Amniotic epithelial cell (primary cell): ENCODE measurements around the gene UGT2B10.
A peak's percentile ranks its signal among the peaks of the same experiment; 100 is the strongest.
"Not testable (repeated sequence)": the region's sequence is repeated elsewhere in the genome, so short reads cannot be mapped to it uniquely, and the experiment has no call there.

Experiments used
- DNase-seq: peaks from one replicate; pipeline ENCODE4 v3.0.0-alpha.2; 2010; ENCODE audit warnings: low read depth

UGT2B10 gene

DNA sequence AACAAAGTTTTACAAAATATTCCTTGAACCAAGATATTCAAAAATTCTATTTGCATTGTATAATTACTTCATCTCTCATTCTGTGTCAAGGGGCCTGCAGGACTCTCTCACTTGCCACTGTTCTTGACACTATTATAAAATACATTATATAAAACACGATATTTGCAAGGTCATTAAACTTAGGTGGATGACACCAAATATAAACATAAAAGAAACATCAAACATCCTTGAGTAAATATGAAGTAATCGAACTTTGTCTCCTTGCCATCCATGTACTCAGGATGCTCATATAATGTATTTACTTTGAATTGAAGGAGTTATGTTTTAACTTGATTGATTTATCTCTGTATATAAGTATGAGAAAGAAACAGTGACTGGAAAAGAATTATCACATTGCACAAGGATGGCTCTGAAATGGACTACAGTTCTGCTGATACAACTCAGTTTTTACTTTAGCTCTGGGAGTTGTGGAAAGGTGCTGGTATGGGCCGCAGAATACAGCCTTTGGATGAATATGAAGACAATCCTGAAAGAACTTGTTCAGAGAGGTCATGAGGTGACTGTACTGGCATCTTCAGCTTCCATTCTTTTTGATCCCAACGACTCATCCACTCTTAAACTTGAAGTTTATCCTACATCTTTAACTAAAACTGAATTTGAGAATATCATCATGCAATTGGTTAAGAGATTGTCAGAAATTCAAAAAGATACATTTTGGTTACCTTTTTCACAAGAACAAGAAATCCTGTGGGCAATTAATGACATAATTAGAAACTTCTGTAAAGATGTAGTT, at the start of gene UGT2B10:
TSS of gene UGT2B10 (plus strand) at position 378 of the 793 bp plus-strand sequence. CDS start at position 404, 26 bp downstream.
- DNase-seq: not testable (repeated sequence)

DNA sequence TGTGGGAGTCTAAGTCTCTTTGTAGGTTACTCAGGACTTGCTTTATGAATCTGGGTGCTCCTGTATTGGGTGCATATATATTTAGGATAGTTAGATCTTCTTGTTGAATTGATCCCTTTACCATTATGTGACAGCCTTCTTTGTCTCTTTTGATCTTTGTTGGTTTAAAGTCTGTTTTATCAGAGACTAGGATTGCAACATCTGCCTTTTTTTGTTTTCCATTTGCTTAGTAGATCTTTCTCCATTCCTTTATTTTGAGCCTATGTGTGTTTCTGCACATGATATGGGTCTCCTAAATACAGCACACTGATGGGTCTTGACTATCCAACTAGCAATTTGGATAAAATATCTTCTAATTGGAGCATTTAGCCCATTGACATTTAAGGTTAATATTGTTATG, 44.0 kb upstream of the UGT2B10 start:
- not testable (repeated sequence) for DNase-seq

DNA sequence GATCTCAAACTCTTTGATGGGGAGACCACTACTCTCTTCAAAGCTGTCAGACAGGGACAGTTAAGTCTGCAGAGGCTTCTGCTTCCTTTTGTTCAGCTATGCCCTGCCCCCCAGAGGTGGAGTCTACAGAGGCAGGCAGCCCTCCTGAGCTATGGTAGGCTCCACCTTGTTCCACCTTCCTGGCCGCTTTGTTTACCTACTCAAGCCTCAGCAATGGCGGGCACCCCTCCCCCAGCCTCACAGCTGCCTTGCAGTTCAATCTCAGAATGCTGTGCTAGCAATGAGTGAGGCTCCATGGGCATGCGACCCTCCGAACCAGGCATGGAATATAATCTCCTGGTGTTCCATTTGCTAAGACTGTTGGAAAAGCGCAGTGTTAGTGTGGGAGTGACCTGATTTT, 42.1 kb upstream of the UGT2B10 start:
- DNase-seq: no peak

DNA sequence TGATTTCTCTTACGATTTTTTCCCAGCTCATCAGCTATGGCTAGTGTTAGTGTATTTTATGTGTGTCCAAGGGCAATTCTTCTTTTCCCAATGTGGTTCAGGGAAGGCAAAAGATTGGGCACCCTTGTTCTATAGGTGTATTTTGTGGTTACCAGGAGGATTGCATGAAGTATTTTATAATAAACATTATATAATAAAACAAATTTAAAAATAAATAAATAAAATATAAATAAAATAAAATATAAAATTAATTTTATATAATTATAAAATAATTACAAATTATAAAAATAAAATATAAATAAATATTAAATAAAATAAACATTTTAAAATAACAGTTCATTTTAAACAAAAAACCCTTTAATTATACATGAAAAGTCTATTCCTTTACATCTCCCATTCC, 35.6 kb upstream of the UGT2B10 start:
- DNase-seq: no peak

DNA sequence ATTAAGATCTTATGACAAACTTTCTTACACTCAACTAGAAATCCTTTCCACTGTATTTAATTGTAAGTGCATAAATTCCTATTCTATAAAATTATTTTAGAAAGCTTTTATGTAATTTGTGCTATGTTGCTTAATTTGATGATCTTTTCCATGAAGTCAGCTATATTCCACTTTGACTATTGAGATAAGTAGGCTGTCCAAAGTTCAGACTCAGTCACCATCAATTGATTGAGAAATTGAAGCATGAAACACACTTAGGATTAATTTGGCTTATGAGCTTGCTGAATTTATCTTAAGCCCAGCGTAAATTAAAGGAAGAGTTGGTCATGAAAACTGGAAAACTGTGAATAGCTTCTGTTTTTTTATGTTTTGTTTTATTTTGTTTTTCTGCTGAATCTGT, 18.7 kb upstream of the UGT2B10 start:
- DNase-seq: no peak

DNA sequence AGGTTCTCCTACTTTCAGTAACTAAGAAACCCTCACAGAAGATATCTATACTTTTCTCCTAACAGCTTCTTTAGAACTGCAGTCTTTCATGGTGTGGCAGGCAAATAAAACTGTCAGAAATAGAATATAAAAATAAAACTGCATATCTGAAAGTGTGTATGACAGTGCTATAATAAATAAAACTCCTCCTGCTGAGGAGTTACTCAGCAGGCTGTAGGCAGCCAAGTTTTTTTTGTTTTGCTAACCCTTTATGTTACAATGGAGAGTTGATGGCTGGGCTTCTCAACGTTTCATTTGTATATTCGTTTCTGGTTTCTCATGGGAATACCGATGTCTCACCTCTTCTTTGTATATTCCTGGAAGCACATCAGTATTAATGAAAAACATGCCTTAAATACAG, 18.2 kb upstream of the UGT2B10 start:
- peak; percentile 23 for DNase-seq

DNA sequence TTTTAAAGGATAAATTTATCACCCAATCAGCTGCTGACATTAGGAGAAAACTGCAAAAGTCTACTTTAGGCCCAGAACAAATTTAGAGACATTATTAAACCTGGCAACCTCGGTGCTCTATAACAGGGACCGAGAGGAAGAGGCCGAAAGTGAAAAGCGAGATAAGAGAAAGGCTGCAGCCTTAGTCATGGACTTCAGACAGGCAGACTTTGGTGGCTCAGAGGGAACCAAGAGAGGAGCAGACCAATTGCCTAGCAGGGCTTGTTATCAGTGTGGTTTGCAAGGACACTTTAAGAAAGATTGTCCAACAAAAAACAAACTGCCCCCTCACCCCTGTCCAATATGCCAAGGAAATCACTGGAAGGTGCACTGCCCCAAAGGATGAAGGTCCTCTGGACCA, 12.8 kb upstream of the UGT2B10 start:
- DNase-seq: no peak

DNA sequence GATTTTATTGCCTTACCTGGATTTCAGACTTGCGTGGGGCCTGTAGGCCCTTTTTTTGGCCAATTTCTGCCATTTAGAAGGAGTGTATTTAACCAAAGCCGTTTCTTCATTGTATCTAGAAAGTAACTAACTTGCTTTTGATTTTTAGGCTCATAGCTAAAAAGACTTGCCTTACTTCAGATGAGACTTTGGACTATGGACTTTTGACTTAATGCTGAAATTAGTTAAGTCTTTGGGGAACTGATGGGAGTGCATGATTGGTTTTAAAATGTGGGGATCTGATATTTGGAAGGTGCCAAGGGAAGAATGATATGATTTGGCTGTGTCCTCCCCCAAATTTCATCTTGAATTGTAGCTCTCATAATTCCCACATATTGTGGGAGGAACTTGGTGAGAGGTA, 7.7 kb upstream of the UGT2B10 start:
- DNase-seq: no peak

DNA sequence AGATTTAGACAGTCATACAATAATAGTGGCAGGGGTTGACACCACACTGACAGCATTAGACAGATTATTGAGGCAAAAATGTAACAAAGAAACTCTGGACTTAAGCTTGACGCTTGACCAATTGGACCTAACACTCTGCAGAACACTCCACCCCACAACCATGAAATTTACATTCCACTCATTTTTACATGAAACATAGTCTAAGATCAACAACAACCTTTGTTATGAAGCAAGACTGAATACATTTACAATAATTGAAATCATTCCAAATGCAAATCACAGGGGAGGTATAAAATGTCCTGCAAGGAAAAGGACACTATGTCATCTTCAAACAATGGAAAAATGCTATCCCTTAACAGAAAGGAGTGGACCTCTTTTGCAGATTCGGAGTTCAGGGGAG, 4.9 kb upstream of the UGT2B10 start:
- DNase-seq: no peak

DNA sequence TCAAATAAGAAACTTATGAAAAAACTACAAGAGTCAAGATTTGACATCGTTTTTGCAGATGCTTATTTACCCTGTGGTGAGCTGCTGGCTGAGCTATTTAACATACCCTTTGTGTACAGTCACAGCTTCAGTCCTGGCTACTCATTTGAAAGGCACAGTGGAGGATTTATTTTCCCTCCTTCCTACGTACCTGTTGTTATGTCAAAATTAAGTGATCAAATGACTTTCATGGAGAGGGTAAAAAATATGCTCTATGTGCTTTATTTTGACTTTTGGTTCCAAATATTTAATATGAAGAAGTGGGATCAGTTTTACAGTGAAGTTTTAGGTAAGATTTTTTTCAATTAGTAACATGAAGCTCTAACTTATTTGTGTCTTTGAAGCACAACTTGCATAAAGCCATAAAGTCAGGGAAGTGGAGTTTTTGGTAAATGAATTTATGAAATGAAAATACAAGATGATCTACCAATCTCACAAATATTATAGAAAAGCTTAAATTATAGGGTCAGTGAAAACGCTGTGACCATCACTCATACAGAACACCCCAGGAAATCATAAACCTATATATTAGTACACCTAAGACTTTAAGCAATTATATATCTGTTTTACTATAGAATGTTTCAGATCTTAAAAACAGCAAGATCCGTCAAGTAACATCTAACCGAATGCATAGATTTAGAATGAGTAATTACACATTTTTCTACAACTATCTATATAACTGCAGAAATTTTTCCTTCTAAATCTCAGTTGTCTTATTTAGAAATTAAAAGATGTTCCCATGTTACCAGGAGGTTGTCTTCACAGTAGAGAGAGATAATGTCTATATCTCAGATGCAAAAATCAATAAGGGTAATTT, 844 bp downstream of the UGT2B10 start:
- DNase-seq: not testable (repeated sequence)

DNA sequence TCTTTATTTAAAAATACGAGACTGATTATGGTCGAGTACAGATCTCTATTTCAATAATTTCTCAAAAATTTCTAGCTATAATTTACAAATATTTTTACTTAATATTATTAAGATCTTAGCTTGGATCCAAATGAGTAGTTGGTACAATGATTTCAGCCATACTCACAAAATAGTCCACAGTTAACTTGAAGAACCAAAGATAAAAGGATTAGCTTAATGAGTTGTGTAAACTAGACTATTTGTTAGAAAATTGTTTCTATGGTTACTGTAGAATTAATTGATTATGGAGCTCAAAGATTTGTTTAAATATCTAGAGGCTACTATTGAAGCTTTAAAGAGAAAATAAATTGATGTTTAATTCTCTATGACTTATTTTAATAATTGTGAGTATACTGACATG, 1.6 kb downstream of the UGT2B10 start:
- DNase-seq: no peak

DNA sequence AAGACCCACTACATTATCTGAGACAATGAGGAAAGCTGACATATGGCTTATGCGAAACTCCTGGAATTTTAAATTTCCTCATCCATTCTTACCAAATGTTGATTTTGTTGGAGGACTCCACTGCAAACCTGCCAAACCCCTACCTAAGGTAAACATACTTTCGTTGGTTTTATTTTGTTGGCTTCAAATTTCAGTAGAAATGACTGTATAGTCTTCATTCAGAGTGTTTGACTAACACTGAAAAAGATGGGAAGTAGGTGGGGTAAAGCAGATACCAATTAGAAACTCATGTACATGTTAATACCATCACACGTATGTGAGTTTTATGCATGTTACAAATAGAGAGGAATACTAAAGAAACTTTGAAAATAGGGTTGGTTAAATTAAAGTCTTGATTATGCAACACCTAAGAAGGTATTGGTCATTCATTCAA, 2.3 kb downstream of the UGT2B10 start:
- DNase-seq: not testable (repeated sequence)

DNA sequence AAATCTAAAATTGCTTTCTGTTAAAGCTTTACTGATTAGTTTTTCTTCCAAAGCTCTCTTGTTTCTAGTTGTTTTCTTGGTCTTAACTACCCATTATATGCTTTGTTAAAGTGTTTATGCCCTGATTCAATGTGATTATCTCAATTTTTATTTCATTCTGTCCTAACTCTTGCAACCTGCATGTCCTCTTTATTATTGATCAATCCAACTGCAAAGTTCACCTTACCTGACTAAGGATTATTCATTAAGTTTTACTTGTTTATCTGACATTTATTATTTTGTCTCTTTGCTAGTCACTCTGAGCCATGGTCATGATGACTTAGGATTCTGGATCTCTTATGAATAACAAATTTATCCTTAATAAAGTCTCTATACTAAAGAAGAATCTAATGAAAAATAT, 15.8 kb downstream of the UGT2B10 start:
- no peak for DNase-seq

DNA sequence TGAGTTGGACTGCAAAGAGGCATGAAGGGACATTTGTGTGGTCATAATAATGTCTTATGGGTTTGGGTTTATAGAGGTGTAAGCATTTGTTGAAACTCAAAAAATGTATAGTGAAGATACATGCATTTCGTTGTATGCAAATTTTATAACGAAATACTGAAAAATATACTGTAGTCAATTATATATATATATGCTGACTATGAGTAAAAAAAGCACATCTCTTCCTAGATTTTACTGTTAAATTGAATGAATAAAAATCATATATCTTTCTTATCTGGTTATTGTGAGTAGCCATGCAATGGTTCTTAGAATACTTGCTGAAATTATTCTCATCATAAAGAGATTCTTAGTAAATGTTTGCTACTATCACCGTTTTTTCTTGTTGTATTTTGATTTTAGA, 34.5 kb downstream of the UGT2B10 start:
- no peak for DNase-seq

DNA sequence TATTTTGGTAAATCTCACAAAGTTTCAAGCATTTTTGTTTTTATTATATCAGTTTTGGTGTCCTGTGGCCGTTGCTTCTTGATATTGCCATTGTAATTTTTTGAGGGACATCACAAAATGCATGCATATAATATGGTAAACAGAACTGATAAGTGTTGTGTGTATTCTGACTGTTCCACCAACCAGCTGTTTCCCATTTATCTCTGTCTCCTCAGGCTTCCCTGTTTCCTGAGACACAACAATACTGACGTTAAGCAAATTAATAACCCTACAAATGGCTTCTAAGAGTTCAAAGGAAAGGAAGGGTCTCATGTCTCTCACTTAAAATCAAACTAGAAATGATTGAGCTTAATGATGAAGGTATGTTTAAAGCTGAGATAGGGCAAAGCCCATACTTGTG, 40.0 kb downstream of the UGT2B10 start:
- no peak for DNase-seq

DNA sequence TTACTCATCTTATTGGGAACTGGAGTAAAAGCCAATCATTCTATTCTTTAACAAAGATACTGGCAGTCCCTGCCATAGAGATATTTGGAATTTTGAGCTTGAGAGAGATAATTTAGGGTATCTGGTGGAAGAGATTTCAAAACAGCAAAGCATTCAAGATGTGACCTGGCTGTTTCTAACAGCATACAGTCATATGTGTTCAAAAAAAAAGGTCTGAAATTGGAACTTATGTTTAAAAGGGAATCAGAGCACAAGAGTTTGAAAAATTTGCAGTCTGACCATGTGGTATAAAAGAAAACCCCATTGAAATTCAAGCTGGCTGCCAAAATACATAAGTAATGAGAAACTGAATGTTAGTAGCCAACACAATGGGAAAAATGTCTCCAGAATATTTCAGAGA, 42.2 kb downstream of the UGT2B10 start:
- no peak for DNase-seq

DNA sequence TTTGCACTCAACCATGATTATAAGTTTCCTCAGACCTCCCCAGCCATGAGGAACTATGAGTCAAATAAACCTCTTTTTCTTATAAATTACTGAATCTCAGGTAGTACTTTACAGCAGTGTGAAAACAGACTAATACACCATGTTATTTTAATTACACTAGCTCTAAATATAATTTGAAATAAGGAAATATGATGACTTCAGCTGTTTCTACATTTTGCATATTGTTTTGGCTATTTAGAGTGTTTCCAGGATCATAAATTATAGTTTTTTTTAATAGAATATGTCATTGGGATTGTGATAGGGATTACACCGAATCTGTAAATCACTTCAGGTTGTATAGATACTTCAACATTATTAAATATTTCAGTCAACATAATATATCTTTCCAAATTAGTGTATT, 43.9 kb downstream of the UGT2B10 start:
- DNase-seq: no peak

DNA sequence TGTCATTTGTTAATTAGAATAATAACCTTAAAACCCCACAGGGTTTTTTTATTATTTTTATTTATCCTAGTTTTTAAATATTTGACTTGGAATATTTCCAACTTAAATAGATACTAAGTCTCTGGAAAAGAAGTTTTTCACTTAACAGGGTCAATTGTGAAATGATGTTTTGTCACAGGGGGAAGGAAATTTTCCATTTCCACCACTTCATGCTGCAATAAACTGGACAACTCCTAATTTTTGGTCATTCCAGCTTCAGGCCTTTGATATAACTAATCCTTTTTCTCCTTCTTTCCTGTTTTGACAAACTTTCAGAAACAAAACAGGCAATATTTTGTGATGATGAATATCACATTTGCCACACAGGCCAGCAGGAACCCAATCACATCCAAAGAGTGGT, 45.3 kb downstream of the UGT2B10 start:
- DNase-seq: no peak

DNA sequence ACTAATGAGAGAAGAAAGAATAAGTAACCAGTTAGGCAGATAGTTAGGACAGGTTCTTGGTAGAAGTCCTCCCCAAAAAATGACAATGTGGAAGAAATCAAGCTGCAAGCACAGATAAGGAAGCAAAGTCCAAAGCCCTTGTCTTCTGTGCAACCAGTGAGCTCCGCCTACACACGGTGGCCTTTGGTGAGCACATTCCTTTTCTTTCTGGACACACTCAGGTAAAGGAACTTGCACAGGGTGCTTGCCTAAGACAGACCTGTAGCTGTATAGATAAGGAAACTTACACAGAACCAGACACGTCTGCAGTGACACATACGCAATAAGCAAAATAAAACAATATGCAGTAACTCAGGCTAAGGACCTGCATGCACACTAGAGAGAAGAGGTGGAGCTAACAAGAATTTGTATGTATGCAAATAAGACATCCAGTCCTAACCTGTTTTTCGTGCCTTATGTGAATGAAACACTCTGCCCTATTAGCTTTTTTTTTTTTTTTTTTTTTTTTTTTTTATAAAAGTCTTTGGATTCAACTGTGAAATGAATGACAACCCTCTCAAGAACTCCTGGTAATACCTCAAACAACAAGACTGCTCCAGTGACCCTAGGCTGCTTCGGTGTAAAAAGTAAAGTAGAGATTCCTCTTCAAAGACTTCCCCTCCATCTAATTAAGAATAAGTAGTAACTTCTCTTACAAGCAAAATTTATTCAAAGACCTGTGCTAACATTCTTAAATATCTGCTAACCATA, 48.8 kb downstream of the UGT2B10 start:
- DNase-seq: no peak

DNA sequence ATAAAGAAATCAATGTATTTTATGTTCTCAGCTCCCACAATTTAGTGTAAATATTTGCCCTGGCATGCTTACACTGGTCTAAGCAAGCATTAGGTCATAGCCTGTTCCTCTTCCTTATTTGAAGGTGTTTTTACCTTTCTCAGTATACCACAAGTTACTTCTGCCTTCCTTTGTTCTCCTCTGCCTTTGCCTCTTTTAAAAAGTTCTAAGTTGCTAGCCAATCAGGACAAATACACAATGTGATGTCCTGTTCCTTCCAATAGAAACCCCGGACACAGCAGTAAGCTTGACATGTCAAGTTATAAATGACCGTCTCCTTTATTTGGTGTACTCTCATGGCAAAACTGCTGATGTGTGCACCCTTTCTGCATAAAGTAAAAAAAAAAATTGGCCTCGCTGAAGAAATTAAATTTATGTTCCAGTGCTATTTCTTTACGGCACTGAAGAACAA, 49.4 kb downstream of the UGT2B10 start:
- DNase-seq: no peak

DNA sequence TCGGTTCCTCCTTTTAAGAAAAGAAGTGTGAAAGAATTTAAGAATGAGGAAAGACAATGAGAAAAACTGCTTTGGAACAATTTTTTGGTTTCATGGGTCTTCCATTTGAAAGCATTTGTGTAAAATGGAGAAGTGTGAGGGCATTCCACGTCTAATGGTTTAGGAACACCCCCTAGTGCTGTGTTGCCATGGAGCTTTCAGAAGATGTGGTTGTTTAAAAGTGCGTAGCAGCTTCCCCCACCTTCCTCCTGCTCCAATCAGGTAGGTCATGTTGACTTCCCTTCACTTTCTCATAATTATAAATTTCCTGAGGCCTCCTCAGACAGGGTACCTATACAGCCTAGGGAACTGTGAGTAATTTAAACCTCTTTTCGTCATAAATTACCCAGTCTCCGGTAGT, 50.0 kb downstream of the UGT2B10 start:
- no peak for DNase-seq

DNA sequence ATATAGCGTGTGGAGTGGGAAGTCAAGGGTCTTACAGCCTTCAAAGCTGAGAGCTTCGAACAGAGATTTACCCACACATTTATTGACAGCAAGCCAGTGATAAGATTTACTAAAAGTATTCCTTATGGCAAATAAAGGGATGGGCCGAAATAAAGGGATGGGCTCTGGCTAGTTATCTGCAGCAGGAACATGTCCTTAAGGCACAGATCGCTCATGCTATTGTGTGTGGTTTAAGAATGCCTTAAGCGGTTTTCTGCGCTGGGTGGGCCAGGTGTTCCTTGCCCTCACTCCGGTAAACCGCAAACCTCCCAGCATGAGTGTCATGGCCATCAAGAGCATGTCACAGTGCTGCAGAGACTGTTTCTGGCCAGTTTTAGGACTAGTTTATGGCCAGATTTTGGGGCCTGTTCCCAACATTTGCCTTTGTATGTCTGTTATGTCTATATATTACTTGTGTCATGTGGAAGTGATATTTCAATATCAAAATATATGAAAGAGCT, 53.5 kb downstream of the UGT2B10 start:
- DNase-seq: no peak
